ENCODE data around the gene FOSB. TPM values are rescaled to one million over a fixed set of nuclear protein-coding genes. Genes with fewer than 3 reads are reported as not detected.
A peak's percentile ranks its signal among the peaks of the same experiment; 100 is the strongest.

FOSB gene
- total RNA-seq: 10 to 100 TPM; 36.0 to 43.9 TPM

- ChIA-PET POLR2A (interaction anchor here (0.6 kb wide), 1 partner anchor 28 kb away, joined by 3 read pairs; no protein-coding TSS in a partner anchor), CTCF (interaction anchor here (0.5 to 16.9 kb wide), 9 partner anchors 9 to 57 kb away, joined by 3 to 310 read pairs (median 5); no protein-coding TSS in a partner anchor)
- H3K4me1 Mint-ChIP-seq: peaks cover 30% of the 10 kb centered on the region
- no peaks in the 10 kb centered on the region for H3K36me3 Mint-ChIP-seq (ENCODE audit: low read depth)
- H3K4me3 Mint-ChIP-seq: peak within 1 kb of the TSS; percentile 89
- peak within 1 kb of the TSS; percentile 95 for H3K27ac Mint-ChIP-seq
- peaks cover 22% of the 10 kb centered on the region for H3K27me3 Mint-ChIP-seq
- H3K9me3 Mint-ChIP-seq: no peaks in the 10 kb centered on the region
- peak; percentile 95 for DNase-seq
These were observed at the start of gene FOSB for GRCh38 chr19:45467456-45468158. TSS of gene FOSB (plus strand) at chr19:45467996. CDS start at chr19:45468587, 591 bp downstream.

GRCh38 chr19:45418802-45419201 lies 49.0 kb upstream of the FOSB start:
- H3K27ac Mint-ChIP-seq: peak overlapping the region; percentile 84
- peaks cover 48% of the 10 kb centered on the region for H3K4me1 Mint-ChIP-seq
- peaks cover 38% of the 10 kb centered on the region for H3K36me3 Mint-ChIP-seq (ENCODE audit: low read depth)
- POLR2A ChIA-PET: no interaction called here
- no peak overlapping the region for H3K4me3 Mint-ChIP-seq
- CTCF ChIA-PET: interaction anchor here (1.0 to 1.1 kb wide), 2 partner anchors 19 to 21 kb away, joined by 3 read pairs; no protein-coding TSS in a partner anchor
- no peak for DNase-seq
- no peaks in the 10 kb centered on the region for H3K27me3 Mint-ChIP-seq
- no peaks in the 10 kb centered on the region for H3K9me3 Mint-ChIP-seq

DNA sequence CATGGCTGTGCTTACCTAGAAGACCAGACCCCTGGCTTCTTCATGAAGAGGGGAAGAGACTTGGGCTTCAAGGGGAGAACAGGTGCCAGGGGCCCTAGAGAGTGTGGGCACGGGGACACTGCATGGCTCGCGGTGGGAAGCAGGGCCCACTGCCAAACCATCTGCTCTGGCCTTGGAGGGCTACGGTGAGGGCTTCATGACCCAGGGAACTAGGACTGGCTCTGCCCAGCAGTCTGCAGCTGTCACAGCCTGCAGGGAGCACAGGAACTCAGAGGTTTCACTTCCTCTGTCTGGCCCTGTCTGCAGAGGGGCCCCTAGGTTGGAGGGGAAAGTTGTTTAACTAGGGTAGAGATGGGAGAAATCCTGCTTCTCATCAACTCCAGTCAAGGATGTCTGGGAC lies 48.4 kb upstream of the FOSB start:
- peaks cover 32% of the 10 kb centered on the region for H3K36me3 Mint-ChIP-seq (ENCODE audit: low read depth)
- no peaks in the 10 kb centered on the region for H3K9me3 Mint-ChIP-seq
- POLR2A ChIA-PET: no interaction called here
- peak overlapping the region; percentile 30 for H3K4me3 Mint-ChIP-seq
- H3K27ac Mint-ChIP-seq: peak overlapping the region; percentile 84
- H3K27me3 Mint-ChIP-seq: no peaks in the 10 kb centered on the region
- DNase-seq: peak; percentile 38
- peaks cover 54% of the 10 kb centered on the region for H3K4me1 Mint-ChIP-seq
- CTCF ChIA-PET: interaction anchor here (0.5 to 1.1 kb wide), 3 partner anchors 18 to 261 kb away, joined by 3 to 4 read pairs (median 3); no protein-coding TSS in a partner anchor

DNA sequence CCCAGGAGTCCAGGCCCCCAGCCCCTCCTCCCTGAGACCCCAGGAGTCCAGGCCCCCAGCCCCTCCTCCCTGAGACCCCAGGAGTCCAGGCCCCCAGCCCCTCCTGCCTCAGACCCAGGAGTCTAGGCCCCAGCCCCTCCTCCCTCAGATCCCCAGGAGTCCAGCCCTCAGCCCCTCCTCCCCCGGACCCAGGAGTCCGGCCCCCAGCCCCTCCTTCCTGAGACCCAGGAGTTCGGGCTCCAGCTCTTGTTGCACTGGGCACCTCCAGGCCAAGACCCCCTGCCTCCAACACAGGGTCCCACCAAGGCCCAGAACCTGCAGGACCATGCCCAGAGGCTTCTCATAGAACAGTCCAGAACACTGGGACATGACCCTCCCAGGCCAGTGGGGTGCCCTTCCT lies 47.9 kb upstream of the FOSB start:
- Mint-ChIP-seq H3K4me3 (no peak overlapping the region), H3K4me1 (peaks cover 57% of the 10 kb centered on the region), H3K36me3 (ENCODE audit: low read depth) (peaks cover 30% of the 10 kb centered on the region), H3K27me3 (no peaks in the 10 kb centered on the region), H3K27ac (peak overlapping the region; percentile 76), H3K9me3 (no peaks in the 10 kb centered on the region)
- DNase-seq: no peak
- ChIA-PET POLR2A (no interaction called here), CTCF (interaction anchor here (0.5 to 1.1 kb wide), 4 partner anchors 18 to 261 kb away, joined by 3 to 5 read pairs (median 4); no protein-coding TSS in a partner anchor)

DNA sequence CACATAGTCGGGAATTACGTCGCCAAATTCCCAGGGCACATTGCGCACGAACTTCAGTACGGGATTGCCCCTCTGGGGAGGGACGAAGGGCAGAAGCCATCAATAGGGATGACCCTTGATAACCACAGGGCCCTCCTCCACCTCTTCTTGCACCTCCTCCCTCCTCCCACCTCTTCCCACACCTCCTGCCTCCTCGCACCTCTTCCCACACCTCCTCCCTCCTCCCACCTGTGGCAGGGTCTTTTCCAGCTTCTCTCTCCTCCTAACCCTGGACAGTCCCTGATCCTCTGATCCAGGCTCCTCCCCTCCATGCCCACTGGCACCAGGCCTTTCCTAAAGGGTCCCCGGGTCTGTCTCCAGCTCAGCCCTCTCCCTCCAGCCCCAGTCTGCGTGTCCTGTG lies 47.4 kb upstream of the FOSB start:
- Mint-ChIP-seq H3K4me1 (peaks cover 57% of the 10 kb centered on the region), H3K9me3 (no peaks in the 10 kb centered on the region), H3K36me3 (ENCODE audit: low read depth) (peaks cover 30% of the 10 kb centered on the region), H3K4me3 (no peak overlapping the region), H3K27ac (peak overlapping the region; percentile 83), H3K27me3 (no peaks in the 10 kb centered on the region)
- CTCF ChIA-PET: interaction anchor here (0.6 kb wide), 2 partner anchors 71 to 272 kb away, joined by 3 to 5 read pairs; no protein-coding TSS in a partner anchor
- no peak for DNase-seq
- POLR2A ChIA-PET: no interaction called here

DNA sequence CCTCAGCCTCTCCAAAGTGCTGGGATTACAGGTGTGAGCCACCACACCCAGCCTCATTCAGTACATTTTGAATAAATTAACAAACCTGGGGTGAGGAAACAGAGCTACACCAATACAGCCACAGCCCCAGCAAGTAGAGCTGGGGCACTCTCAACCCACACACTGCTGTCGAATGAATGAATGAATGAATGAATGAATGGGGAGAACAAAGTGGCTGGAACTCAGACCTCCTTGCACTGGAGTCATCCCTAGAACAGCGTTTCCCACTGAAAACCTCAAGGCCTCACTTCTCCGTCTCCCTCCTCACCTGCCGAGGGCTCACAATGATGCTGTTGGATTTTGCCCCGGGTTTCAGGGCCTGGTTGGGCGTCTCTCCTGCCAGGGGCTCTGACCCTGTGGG lies 46.9 kb upstream of the FOSB start:
- Mint-ChIP-seq H3K27ac (peak overlapping the region; percentile 83), H3K4me1 (peaks cover 61% of the 10 kb centered on the region), H3K9me3 (no peaks in the 10 kb centered on the region), H3K4me3 (no peak overlapping the region), H3K27me3 (no peaks in the 10 kb centered on the region), H3K36me3 (ENCODE audit: low read depth) (peaks cover 28% of the 10 kb centered on the region)
- DNase-seq: no peak
- CTCF ChIA-PET: interaction anchor here (0.6 to 1.4 kb wide), 4 partner anchors 18 to 271 kb away, joined by 3 to 5 read pairs (median 4); no protein-coding TSS in a partner anchor
- POLR2A ChIA-PET: no interaction called here

DNA sequence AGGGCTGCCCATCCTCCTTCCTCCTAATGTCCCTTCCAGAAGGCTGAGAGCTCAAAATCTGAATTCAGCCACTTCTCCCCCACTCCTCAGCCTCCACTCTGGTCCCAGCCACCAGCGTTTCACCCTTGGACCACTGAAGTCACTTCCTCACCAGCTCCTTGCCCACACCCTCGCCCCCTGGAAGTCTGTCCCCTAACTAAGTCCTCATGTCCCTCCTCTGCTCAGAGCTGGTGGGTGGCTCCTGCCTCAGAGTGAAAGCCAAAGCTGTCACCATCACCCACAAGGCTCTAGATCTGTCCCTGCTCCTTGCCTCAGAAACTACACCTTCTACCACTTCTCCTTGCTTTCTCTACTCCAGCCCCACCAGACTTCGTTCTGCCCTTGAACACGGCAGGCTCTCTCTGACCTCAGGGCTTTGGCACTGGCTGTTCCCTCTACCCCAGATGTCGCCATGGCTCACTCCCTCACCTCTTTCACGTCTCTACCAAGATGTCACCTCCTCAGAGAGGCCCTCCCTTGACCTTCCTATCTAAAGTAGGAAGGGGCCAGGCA lies 45.8 kb upstream of the FOSB start:
- no peak for DNase-seq
- H3K9me3 Mint-ChIP-seq: no peaks in the 10 kb centered on the region
- H3K36me3 Mint-ChIP-seq (ENCODE audit: low read depth): peaks cover 23% of the 10 kb centered on the region
- ChIA-PET CTCF (interaction anchor here (0.8 to 1.4 kb wide), 4 partner anchors 17 to 106 kb away, joined by 3 to 5 read pairs (median 4); no protein-coding TSS in a partner anchor), POLR2A (no interaction called here)
- peak overlapping the region; percentile 10 for H3K27ac Mint-ChIP-seq
- H3K4me3 Mint-ChIP-seq: peak overlapping the region; percentile 52
- H3K4me1 Mint-ChIP-seq: peaks cover 63% of the 10 kb centered on the region
- no peaks in the 10 kb centered on the region for H3K27me3 Mint-ChIP-seq

- Mint-ChIP-seq H3K27ac (peak overlapping the region; percentile 86), H3K9me3 (no peaks in the 10 kb centered on the region)
- POLR2A ChIA-PET: no interaction called here
These were observed 44.7 kb upstream of the FOSB start for GRCh38 chr19:45423033-45423588.

GRCh38 chr19:45423589-45424190 lies 44.1 kb upstream of the FOSB start, which contains the start of gene ERCC1:
TSS of gene ERCC1 (minus strand) at chr19:45423917. CDS start at chr19:45423374, 543 bp downstream.
- H3K9me3 Mint-ChIP-seq: no peaks in the 10 kb centered on the region
- ChIA-PET POLR2A (no interaction called here), CTCF (interaction anchor here (0.6 to 4.6 kb wide), 8 partner anchors 7 to 135 kb away, joined by 3 to 24 read pairs (median 3); partner anchors contain the start of gene FOSB)
- peaks cover 7% of the 10 kb centered on the region for H3K27me3 Mint-ChIP-seq
- DNase-seq: peak; percentile 89
- H3K4me1 Mint-ChIP-seq: peaks cover 65% of the 10 kb centered on the region
- H3K36me3 Mint-ChIP-seq (ENCODE audit: low read depth): peaks cover 14% of the 10 kb centered on the region
- H3K27ac Mint-ChIP-seq: peak within 1 kb of the TSS; percentile 86
- H3K4me3 Mint-ChIP-seq: peak within 1 kb of the TSS; percentile 85

More at GRCh38 chr19:45423033-45423588, 44.7 kb upstream of the FOSB start:
- peaks cover 4% of the 10 kb centered on the region for H3K27me3 Mint-ChIP-seq
- no peak for DNase-seq
- peaks cover 16% of the 10 kb centered on the region for H3K36me3 Mint-ChIP-seq (ENCODE audit: low read depth)
- CTCF ChIA-PET: interaction anchor here (1.0 to 4.6 kb wide), 3 partner anchors 8 to 62 kb away, joined by 3 to 24 read pairs (median 16); no protein-coding TSS in a partner anchor
- peaks cover 66% of the 10 kb centered on the region for H3K4me1 Mint-ChIP-seq
- H3K4me3 Mint-ChIP-seq: peak overlapping the region; percentile 85

DNA sequence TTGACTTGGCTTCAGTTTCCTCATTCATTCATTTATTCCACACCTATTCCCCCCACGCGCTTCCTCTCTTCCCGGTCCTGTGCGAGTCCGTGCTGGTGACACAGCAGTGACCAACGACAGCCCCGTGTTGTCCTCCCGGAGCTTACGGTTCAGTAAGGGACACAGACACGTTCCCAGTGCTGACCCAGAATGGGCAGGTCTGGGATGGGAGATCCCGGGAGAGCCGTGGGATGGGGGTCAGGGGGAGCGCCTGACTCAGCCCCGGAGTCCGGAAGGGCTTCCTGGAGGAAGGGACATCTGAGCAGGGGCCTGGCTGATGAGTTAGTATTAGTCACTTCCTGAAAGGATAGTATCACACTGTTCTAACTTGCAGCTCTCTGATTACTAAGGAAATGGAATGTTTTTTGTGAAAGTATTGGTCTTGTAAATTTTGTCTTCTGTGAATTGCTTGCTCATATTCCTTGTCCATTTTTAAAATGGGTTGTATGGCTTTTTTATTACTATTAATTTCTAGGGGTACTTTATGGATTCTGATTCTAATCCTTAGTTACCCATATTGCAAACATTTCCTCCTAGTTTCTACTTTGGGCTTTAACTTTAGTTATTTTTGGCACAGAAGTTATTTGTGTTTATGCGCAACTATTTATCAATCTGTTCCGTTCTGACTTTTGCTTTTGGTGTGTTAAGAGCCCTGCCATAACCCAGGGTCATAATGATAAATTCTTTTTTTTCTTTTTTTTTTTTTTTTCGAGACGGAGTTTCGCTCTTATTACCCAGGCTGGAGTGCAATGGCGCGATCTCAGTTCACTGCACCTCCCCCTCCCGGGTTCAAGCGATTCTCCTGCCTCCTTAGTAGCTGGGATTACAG lies 43.4 kb upstream of the FOSB start:
- ChIA-PET POLR2A (no interaction called here), CTCF (interaction anchor here (0.6 to 4.6 kb wide), 9 partner anchors 8 to 1993 kb away, joined by 3 to 24 read pairs (median 3); partner anchors contain the start of gene FOSB)
- Mint-ChIP-seq H3K4me1 (peaks cover 60% of the 10 kb centered on the region), H3K9me3 (no peaks in the 10 kb centered on the region), H3K4me3 (peak overlapping the region; percentile 85), H3K27me3 (peaks cover 13% of the 10 kb centered on the region), H3K27ac (peak overlapping the region; percentile 86), H3K36me3 (ENCODE audit: low read depth) (peaks cover 10% of the 10 kb centered on the region)
- peak; percentile 25 for DNase-seq

DNA sequence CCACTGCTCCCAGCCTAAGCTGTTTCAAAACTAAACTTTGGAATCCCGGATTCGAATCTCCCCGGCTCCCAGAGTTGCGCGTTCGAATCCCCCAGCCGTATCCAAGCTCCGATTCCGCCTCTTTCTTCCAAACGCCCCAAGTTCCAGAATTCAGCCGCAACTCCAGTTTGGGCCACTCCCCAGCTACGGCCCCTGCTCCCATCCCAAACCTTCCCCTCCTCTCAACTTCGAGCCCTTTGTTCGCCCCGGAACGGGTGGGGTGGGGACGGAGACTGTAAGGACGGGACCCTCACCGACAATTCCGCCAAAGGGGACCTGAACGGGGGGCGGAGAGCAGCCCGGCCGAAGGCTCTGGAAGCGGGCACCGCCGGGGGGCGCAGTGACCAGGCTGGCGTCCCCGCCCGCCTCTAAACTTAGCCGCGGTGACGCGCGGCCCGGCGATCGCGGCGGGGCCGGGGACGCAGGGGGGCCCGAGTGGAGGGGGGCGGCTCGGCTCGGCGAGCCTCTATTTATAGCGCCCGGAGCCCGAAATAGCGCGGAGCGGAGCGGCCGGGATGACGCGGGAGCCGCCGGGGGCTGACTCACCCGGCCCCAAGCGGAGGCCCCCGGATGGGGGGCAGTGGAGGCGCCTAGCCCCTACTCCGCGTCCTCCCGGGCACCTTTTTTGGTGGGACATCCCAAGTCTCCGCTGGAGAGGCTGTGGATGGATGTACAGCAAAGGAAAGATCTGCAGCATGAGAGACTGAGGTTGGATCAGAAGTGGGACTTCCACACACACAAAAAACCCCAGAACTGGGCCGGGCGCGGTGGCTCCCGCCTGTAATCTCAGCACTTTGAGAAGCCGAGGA lies 39.2 kb upstream of the FOSB start:
- no peak overlapping the region for H3K27ac Mint-ChIP-seq
- H3K4me1 Mint-ChIP-seq: peaks cover 29% of the 10 kb centered on the region
- peaks cover 23% of the 10 kb centered on the region for H3K27me3 Mint-ChIP-seq
- DNase-seq: no peak
- peaks cover 2% of the 10 kb centered on the region for H3K36me3 Mint-ChIP-seq (ENCODE audit: low read depth)
- H3K4me3 Mint-ChIP-seq: peak overlapping the region; percentile 58
- ChIA-PET CTCF (interaction anchor here (0.6 to 5.0 kb wide), 7 partner anchors 11 to 684 kb away, joined by 3 to 31 read pairs (median 5); no protein-coding TSS in a partner anchor), POLR2A (no interaction called here)
- H3K9me3 Mint-ChIP-seq: no peaks in the 10 kb centered on the region

All from activated CD4-positive, alpha-beta T cell treated with anti-CD3 and anti-CD28 coated beads, Interleukin-2, amount 10 ng/mL, durations not matched to agents 7 days and 5 days (primary cell).